Mesenchymal stem cell (in vitro differentiated cells and primary cell): ENCODE results near the gene DGKD.
A peak's percentile ranks its signal among the peaks of the same experiment; 100 is the strongest.

Experiments used
- DNase-seq: peaks from one replicate; pipeline ENCODE4 v3.0.0-alpha.2; 2013
- H2AFZ ChIP-seq: one replicate; pipeline ENCODE4 v1.6.1; 2013; ENCODE audit warnings: low read depth, mild to moderate bottlenecking, control low read depth, inconsistent platforms, low read length, moderate library complexity
- H2AK5ac ChIP-seq: 2 replicates; pipeline ENCODE4 v1.6.1; 2013; ENCODE audit warnings: low read length, moderate library complexity, mild to moderate bottlenecking, inconsistent platforms; ENCODE audit not compliant: severe bottlenecking
- H2BK120ac ChIP-seq: one replicate; pipeline ENCODE4 v1.6.1; 2013; ENCODE audit warnings: low read depth, mild to moderate bottlenecking, inconsistent platforms, low read length, moderate library complexity
- H2BK12ac ChIP-seq, 2 experiments: one replicate each; pipeline ENCODE4 v1.6.1; 2013; ENCODE audit warnings: inconsistent platforms in 2 of 2, low read length in 2 of 2, mild to moderate bottlenecking in 2 of 2, moderate library complexity in 2 of 2, control low read depth in 1 of 2
- H2BK15ac ChIP-seq: one replicate; pipeline ENCODE4 v1.6.1; 2013; ENCODE audit warnings: mild to moderate bottlenecking, low read depth, inconsistent platforms; ENCODE audit not compliant: poor library complexity, severe bottlenecking
- H2BK5ac ChIP-seq: 2 replicates; pipeline ENCODE4 v1.6.1; 2013; ENCODE audit warnings: low read depth, mild to moderate bottlenecking, low read length, control low read depth, inconsistent platforms; ENCODE audit not compliant: poor library complexity, severe bottlenecking
- H3K14ac ChIP-seq, 2 experiments: one replicate each; pipeline ENCODE4 v1.6.1; 2013; ENCODE audit warnings: inconsistent platforms in 2 of 2, low read length in 2 of 2, control low read depth in 1 of 2, mild to moderate bottlenecking in 1 of 2, moderate library complexity in 1 of 2
- H3K18ac ChIP-seq, 2 experiments: one replicate each; pipeline ENCODE4 v1.6.1; 2013; ENCODE audit warnings: inconsistent platforms in 2 of 2, low read length in 2 of 2, control low read depth in 1 of 2, low read depth in 1 of 2, mild to moderate bottlenecking in 1 of 2
- H3K23ac ChIP-seq, 2 experiments: one replicate each; pipeline ENCODE4 v1.6.1; 2013; ENCODE audit warnings: inconsistent platforms in 2 of 2, low read length in 2 of 2, mild to moderate bottlenecking in 2 of 2, moderate library complexity in 2 of 2, control low read depth in 1 of 2
- H3K27ac ChIP-seq: 2 replicates; pipeline ENCODE4 v1.5.1; 2013; ENCODE audit warnings: mild to moderate bottlenecking, moderate library complexity, low read length, control low read depth, inconsistent platforms; ENCODE audit not compliant: poor library complexity, severe bottlenecking
- H3K27me3 ChIP-seq, 2 experiments: 2 replicates each; pipeline versions ENCODE4 v1.6.1 to v1.7.0; 2013; ENCODE audit warnings: low read length in 2 of 2, mild to moderate bottlenecking in 2 of 2, moderate library complexity in 2 of 2, control low read depth in 1 of 2, inconsistent platforms in 1 of 2; ENCODE audit not compliant: control insufficient read depth in 1 of 2, insufficient read depth in 1 of 2
- H3K36me3 ChIP-seq, 2 experiments: 2 replicates each; pipeline versions ENCODE4 v1.6.1 to v1.7.0; 2013; ENCODE audit warnings: low read length in 2 of 2, control low read depth in 1 of 2, inconsistent platforms in 1 of 2, low read depth in 1 of 2, mild to moderate bottlenecking in 1 of 2; ENCODE audit not compliant: insufficient read depth in 2 of 2, control insufficient read depth in 1 of 2
- H3K4ac ChIP-seq, 2 experiments: one replicate each; pipeline ENCODE4 v1.6.1; 2013; ENCODE audit warnings: inconsistent platforms in 2 of 2, low read length in 2 of 2, mild to moderate bottlenecking in 2 of 2, moderate library complexity in 2 of 2, control low read depth in 1 of 2, low read depth in 1 of 2
- H3K4me1 ChIP-seq: 2 replicates; pipeline ENCODE4 v1.6.1; 2013; ENCODE audit warnings: low read depth, low read length, control low read depth; ENCODE audit not compliant: control insufficient read depth, insufficient read depth
- H3K4me2 ChIP-seq: 2 replicates; pipeline ENCODE4 v1.6.1; 2013; ENCODE audit warnings: low read length, mild to moderate bottlenecking, inconsistent platforms; ENCODE audit not compliant: poor library complexity, severe bottlenecking
- H3K4me3 ChIP-seq, 2 experiments: 2 replicates each; pipeline versions ENCODE4 v1.5.1 to v1.7.0; 2013; ENCODE audit warnings: low read length in 2 of 2, mild to moderate bottlenecking in 2 of 2, control low read depth in 1 of 2, low read depth in 1 of 2; ENCODE audit not compliant: insufficient read depth in 1 of 2
- H3K79me1 ChIP-seq: replicated peaks from 2 replicates; pipeline ENCODE4 v1.6.1; 2013; ENCODE audit warnings: mild to moderate bottlenecking, control low read depth, low read length, inconsistent platforms; ENCODE audit not compliant: poor library complexity, severe bottlenecking
- H3K9ac ChIP-seq: 2 replicates; pipeline ENCODE4 v1.7.0; 2013; ENCODE audit warnings: mild to moderate bottlenecking, low read length, moderate library complexity
- H3K9me3 ChIP-seq: 2 replicates; pipeline ENCODE4 v1.7.0; 2013; ENCODE audit warnings: mild to moderate bottlenecking, low read length; ENCODE audit not compliant: control insufficient read depth
- H4K8ac ChIP-seq: one replicate; pipeline ENCODE4 v1.6.1; 2013; ENCODE audit warnings: inconsistent platforms, mild to moderate bottlenecking, low read length, moderate library complexity
- H4K91ac ChIP-seq: one replicate; pipeline ENCODE4 v1.6.1; 2013; ENCODE audit warnings: mild to moderate bottlenecking, low read length, inconsistent platforms
- WGBS: methylation state at CpG from one replicate; pipeline ENCODE4 v1.1.7; 2013; ENCODE audit warnings: mixed read lengths; 5-methylcytosine and 5-hydroxymethylcytosine counted together

Gene DGKD

DNA sequence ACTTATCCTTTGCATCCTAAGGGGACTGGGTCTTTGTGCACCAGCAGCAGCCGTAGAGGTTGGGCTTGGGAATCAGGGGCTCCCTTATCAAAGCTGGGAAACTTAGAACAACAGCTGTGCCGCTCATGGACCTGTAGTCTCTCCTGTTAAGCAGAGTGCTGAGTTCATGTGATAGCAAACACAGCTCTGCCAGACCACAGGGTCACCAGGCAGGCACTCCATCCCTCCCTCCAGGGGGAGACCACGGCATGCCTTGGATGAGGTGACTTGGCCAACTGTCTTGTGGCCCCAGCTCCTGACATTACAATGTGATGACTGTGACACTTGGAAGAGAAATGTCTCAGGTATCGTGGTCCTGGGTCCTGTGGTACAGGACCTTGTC, 60.0 kb downstream of the DGKD start:
- Histone ChIP-seq H2BK12ac (peak overlapping the region in 1 of 2 experiments; percentile 89), H3K27ac (peak overlapping the region; percentile 56), H3K18ac (peak overlapping the region; percentile 0 to 75), H3K4me2 (no peak overlapping the region), H2BK15ac (no peak overlapping the region), H3K4ac (peak overlapping the region in 1 of 2 experiments; percentile 16), H3K36me3 (peaks cover 0 to 12% of the 10 kb centered on the region in 2 experiments), H3K9me3 (peaks cover 10% of the 10 kb centered on the region), H3K4me3 (no peak overlapping the region), H3K14ac (peak overlapping the region in 1 of 2 experiments; percentile 93), H3K23ac (peak overlapping the region in 1 of 2 experiments; percentile 47), H3K4me1 (peaks cover 22% of the 10 kb centered on the region), H3K79me1 (peaks cover 19% of the 10 kb centered on the region), H4K8ac (peak overlapping the region; percentile 5), H3K9ac (no peak overlapping the region), H3K27me3 (no peaks in the 10 kb centered on the region), H2AK5ac (peak overlapping the region; percentile 12), H2AFZ (no peak overlapping the region), H2BK5ac (no peak overlapping the region), H4K91ac (no peak overlapping the region), H2BK120ac (no peak overlapping the region)
- 49% methylated on average over 4 of the region's 4 CpGs for WGBS
- DNase-seq, result peak; percentile 53

DNA sequence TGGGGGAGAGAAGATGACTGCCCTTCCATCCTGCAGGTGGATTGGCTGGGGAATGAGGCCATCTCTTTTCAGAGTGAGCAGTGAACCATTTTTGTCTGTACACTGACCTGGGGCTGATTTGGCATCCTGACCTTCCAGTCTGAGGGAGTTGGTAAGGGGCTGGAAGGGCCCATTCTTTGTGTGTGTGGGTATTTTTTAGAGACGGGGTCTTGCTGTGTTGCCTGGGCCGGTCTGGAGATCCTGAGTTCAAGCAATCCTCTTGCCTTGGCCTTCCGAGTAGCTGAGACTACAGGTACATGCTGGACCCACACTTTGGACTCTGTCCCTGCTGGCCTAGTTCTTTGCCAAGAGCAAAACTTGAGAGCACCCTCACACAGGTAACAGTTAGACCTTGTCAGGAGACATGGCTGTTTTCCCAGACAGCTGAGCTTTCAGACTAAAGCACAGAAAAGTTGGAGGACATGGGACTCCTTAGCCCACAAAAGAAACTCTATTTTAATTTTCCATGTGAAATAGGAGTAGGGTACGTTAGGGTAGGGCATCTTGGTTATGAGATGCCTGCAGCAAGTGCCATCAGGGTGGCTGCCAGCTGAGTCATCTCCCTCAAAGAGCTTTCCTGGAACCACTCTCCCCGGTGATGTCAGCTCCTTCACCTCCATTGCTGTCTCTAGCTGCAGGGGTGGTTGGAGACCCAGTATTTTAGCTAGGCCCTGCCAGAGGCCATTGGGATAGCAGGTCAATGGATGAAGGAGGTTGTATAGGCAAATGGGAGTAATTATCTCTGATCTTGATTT, 60.7 kb downstream of the DGKD start:
- peak overlapping the region; percentile 33 to 86 for H2BK12ac ChIP-seq
- H2BK120ac ChIP-seq, result no peak overlapping the region
- no peak overlapping the region for H3K14ac ChIP-seq
- no peak overlapping the region for H4K91ac ChIP-seq
- peak overlapping the region; percentile 56 for H3K27ac ChIP-seq
- H3K4ac ChIP-seq, result peak overlapping the region in 1 of 2 experiments; percentile 9
- peaks cover 24% of the 10 kb centered on the region for H3K4me1 ChIP-seq
- no peaks in the 10 kb centered on the region for H3K27me3 ChIP-seq
- H2BK15ac ChIP-seq, result peak overlapping the region; percentile 55
- H2AFZ ChIP-seq, result no peak overlapping the region
- H3K79me1 ChIP-seq, result peaks cover 26% of the 10 kb centered on the region
- H3K4me2 ChIP-seq, result no peak overlapping the region
- no peak overlapping the region for H3K4me3 ChIP-seq
- H4K8ac ChIP-seq, result no peak overlapping the region
- peaks cover 10% of the 10 kb centered on the region for H3K9me3 ChIP-seq
- no peak overlapping the region for H3K23ac ChIP-seq
- H2AK5ac ChIP-seq, result peak overlapping the region; percentile 94
- DNase-seq, result no peak
- peaks cover 0 to 12% of the 10 kb centered on the region in 2 experiments for H3K36me3 ChIP-seq
- no peak overlapping the region for H2BK5ac ChIP-seq
- WGBS, result 86% methylated on average over 5 of the region's 5 CpGs
- H3K18ac ChIP-seq, result peak overlapping the region; percentile 15 to 18
- H3K9ac ChIP-seq, result no peak overlapping the region

DNA sequence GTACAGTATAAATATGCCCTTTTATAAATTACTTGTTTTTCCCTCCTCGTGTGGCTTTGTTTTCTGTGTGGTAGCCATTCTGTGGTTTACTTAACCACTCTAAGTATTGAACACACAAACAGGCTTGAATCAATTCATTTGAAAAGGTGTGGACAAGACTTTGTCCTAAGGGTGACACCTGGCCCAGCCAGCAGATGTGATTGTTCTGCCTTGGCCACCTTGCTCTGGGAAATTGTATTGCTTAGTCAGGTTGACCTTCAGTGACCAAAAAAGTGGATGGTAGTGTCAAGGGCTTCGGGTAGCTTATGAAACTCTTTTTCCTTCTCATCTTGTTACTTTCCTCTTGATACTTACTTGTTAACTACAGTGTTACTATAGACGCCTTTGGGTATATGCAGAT, 61.9 kb downstream of the DGKD start:
- peaks cover 24% of the 10 kb centered on the region for H3K4me1 ChIP-seq
- H2BK120ac ChIP-seq, result no peak overlapping the region
- no peak overlapping the region for H3K27ac ChIP-seq
- peaks cover 0 to 11% of the 10 kb centered on the region in 2 experiments for H3K36me3 ChIP-seq
- no peak overlapping the region for H4K91ac ChIP-seq
- peaks cover 8% of the 10 kb centered on the region for H3K9me3 ChIP-seq
- H2BK5ac ChIP-seq, result no peak overlapping the region
- H3K27me3 ChIP-seq, result no peaks in the 10 kb centered on the region
- H2AK5ac ChIP-seq, result no peak overlapping the region
- no peak overlapping the region for H2BK12ac ChIP-seq
- peaks cover 27% of the 10 kb centered on the region for H3K79me1 ChIP-seq
- no peak overlapping the region for H4K8ac ChIP-seq
- H3K18ac ChIP-seq, result no peak overlapping the region
- H2BK15ac ChIP-seq, result no peak overlapping the region
- no peak overlapping the region for H3K23ac ChIP-seq
- DNase-seq, result no peak
- no peak overlapping the region for H3K4ac ChIP-seq
- H3K4me3 ChIP-seq, result no peak overlapping the region
- no peak overlapping the region for H3K14ac ChIP-seq
- no peak overlapping the region for H3K4me2 ChIP-seq
- H3K9ac ChIP-seq, result no peak overlapping the region
- 100% methylated on average over 2 of the region's 3 CpGs for WGBS
- H2AFZ ChIP-seq, result no peak overlapping the region

DNA sequence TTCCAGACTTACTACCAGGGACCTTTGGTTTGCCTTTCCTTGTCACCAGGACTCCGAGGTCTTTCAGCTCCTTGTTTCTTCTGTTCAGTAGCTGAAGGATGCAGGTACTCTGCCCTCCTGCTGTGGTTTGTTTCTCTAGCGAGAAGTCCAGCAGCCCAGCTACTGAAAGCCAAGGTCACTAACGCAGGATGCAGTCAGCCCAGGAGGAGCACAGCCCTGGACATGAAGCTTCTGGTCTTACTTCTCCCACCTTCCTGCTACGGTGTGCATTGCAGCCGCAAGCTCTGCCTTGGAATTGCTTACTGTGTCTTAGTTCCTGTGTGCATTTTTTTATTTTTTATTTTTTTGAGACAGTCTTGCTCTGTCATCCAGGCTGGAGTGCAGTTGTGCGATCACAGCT, 62.4 kb downstream of the DGKD start:
- H2BK120ac ChIP-seq, result no peak overlapping the region

More for the DNA sequence above, 62.4 kb downstream of the DGKD start:
- no peak overlapping the region for H2AFZ ChIP-seq
- H3K4me2 ChIP-seq, result no peak overlapping the region
- H2BK12ac ChIP-seq, result peak overlapping the region in 1 of 2 experiments; percentile 51
- H2AK5ac ChIP-seq, result no peak overlapping the region
- peaks cover 3% of the 10 kb centered on the region for H3K9me3 ChIP-seq
- H2BK5ac ChIP-seq, result no peak overlapping the region
- 84% methylated on average over 6 of the region's 6 CpGs for WGBS
- H4K91ac ChIP-seq, result no peak overlapping the region
- H3K4me3 ChIP-seq, result no peak overlapping the region
- H3K27ac ChIP-seq, result no peak overlapping the region
- H2BK15ac ChIP-seq, result no peak overlapping the region
- no peak overlapping the region for H3K14ac ChIP-seq
- H3K79me1 ChIP-seq, result peaks cover 29% of the 10 kb centered on the region
- peaks cover 24% of the 10 kb centered on the region for H3K4me1 ChIP-seq
- no peak overlapping the region for H4K8ac ChIP-seq
- H3K27me3 ChIP-seq, result no peaks in the 10 kb centered on the region
- no peak overlapping the region for H3K9ac ChIP-seq
- H3K18ac ChIP-seq, result peak overlapping the region in 1 of 2 experiments; percentile 16
- no peak for DNase-seq
- no peak overlapping the region for H3K4ac ChIP-seq
- peaks cover 0 to 11% of the 10 kb centered on the region in 2 experiments for H3K36me3 ChIP-seq
- H3K23ac ChIP-seq, result no peak overlapping the region
